Kidney (tissue), 14 donors: ENCODE results near the gene ACRV1. TPM values are rescaled to one million over a fixed set of nuclear protein-coding genes. Genes with fewer than 3 reads are reported as not detected.

Experiments
- DNase-seq, 5 donors: peaks; one replicate each; pipeline ENCODE4 v3.0.0-alpha.2; 2013 to 2020
- FAIRE-seq: peaks from 2 replicates; lab custom pipeline; 2012; peaks lifted over from hg19 to GRCh38; lab: Jason Lieb, UNC
- H3K27ac ChIP-seq, 2 donors: one replicate each; pipeline ENCODE4 v1.7.0; 2013; ENCODE audit warnings: low read depth in 2 of 2, low read length in 2 of 2, inconsistent platforms in 1 of 2
- H3K27me3 ChIP-seq: one replicate; pipeline ENCODE4 v1.7.1; 2013; ENCODE audit warnings: low read length, inconsistent platforms; ENCODE audit not compliant: control insufficient read depth, insufficient read depth
- H3K36me3 ChIP-seq, 3 donors: one replicate each; pipeline versions ENCODE4 v1.7.0 to v1.7.1; 2013; ENCODE audit warnings: low read length in 3 of 3, control low read depth in 1 of 3, inconsistent platforms in 1 of 3; ENCODE audit not compliant: insufficient read depth in 3 of 3, control insufficient read depth in 2 of 3
- H3K4me1 ChIP-seq, 3 donors: one replicate each; pipeline versions ENCODE4 v1.7.0 to v1.7.1; 2013; ENCODE audit warnings: low read length in 3 of 3, inconsistent platforms in 1 of 3, low read depth in 1 of 3; ENCODE audit not compliant: control insufficient read depth in 2 of 3, insufficient read depth in 2 of 3
- H3K4me3 ChIP-seq, 3 donors: one replicate each; pipeline versions ENCODE4 v1.7.0 to v1.8.1; 2013; ENCODE audit warnings: low read length in 3 of 3, control low read depth in 1 of 3, inconsistent platforms in 1 of 3
- H3K9ac ChIP-seq, 3 donors: one replicate each; pipeline versions ENCODE4 v1.7.0 to v1.7.1; 2013; ENCODE audit warnings: low read length in 3 of 3, control low read depth in 1 of 3, inconsistent platforms in 1 of 3
- H3K9me3 ChIP-seq, 3 donors: one replicate each; pipeline versions ENCODE4 v1.7.0 to v1.7.1; 2013; ENCODE audit warnings: low read length in 3 of 3, control low read depth in 1 of 3, inconsistent platforms in 1 of 3; ENCODE audit not compliant: control insufficient read depth in 2 of 3, insufficient read depth in 1 of 3
- intact Hi-C: fragments of 100-400 bp; cut with DNase I; formaldehyde crosslinking; loops from one replicate; pipeline ENCODE4 v1.11.1; 2022
- polyA plus RNA-seq: library from polyadenylated mRNA; stranded (reverse); fragments of 350-450 nt; fragmentation: Illumina TruSeq; extraction: RNeasy Lipid Tissue Mini Kit (QIAGEN cat#74804); gene quantifications from one replicate; pipeline ENCODE4 v1.2.3, GENCODE V29; 2014; ENCODE audit warnings: low read depth, low replicate concordance; ENCODE audit not compliant: insufficient read depth
- total RNA-seq: library from RNA; stranded (reverse); fragmentation: NEBNext Ultra II Directional; extraction: Animal tissue kit (Norgen Biotek cat#: 25700); gene quantifications from one replicate; pipeline ENCODE4 v1.2.1, GENCODE V29; 2021
- TF ChIP-seq, protein P1 (sequence below): IDR thresholded peaks from 3 replicates; pipeline ENCODE4 v1.5.1; 2012; ENCODE audit warnings: mild to moderate bottlenecking, moderate library complexity, borderline replicate concordance; ENCODE audit not compliant: insufficient read depth; ENCODE audit errors: extremely low read depth
- donor health status: control.
- donor health status: control.
- donor health status: control.
- donor health status: control.
- donor health status: control.
- donor health status: DM: yes; HTN: yes; CAD: no.
- donor health status: Normal renal cell carcinoma (clear cell type).

ACRV1 gene
- total and polyA plus RNA-seq, 2 donors from 2014 or later: not detected

DNA sequence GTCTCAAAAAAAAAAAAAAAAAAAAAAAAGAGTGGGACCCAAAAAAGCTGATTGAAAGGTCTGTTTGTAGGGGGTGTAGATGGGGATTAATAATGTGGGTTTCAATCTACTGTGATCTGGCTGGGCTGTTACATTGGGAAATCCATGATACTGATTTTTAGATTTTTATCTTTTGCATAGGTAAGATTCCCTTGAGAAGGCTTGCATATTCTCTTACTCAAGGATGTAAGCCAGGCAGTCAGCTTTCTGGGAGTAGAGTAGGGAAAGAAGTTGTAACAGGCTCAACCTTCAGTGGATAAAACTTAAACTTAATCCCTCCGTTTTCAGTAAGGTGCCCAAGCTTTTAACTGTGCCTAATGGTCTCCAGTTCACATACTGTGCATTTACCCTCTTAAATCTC, 57.6 kb downstream of the ACRV1 start:
- intact Hi-C loops: no loop called here
- DNase-seq (no peak), FAIRE-seq (no peak)
- H3K36me3 ChIP-seq: peaks cover 2 to 24% (median 23%) of the 10 kb centered on the region in 3 donors
- H3K9me3 ChIP-seq: no peaks in the 10 kb centered on the region
- no peak overlapping the region for H3K9ac ChIP-seq
- TF ChIP-seq, protein P1, sequence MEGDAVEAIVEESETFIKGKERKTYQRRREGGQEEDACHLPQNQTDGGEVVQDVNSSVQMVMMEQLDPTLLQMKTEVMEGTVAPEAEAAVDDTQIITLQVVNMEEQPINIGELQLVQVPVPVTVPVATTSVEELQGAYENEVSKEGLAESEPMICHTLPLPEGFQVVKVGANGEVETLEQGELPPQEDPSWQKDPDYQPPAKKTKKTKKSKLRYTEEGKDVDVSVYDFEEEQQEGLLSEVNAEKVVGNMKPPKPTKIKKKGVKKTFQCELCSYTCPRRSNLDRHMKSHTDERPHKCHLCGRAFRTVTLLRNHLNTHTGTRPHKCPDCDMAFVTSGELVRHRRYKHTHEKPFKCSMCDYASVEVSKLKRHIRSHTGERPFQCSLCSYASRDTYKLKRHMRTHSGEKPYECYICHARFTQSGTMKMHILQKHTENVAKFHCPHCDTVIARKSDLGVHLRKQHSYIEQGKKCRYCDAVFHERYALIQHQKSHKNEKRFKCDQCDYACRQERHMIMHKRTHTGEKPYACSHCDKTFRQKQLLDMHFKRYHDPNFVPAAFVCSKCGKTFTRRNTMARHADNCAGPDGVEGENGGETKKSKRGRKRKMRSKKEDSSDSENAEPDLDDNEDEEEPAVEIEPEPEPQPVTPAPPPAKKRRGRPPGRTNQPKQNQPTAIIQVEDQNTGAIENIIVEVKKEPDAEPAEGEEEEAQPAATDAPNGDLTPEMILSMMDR: no peak
- H3K27ac ChIP-seq: no peak overlapping the region
- H3K4me1 ChIP-seq: peaks cover 0 to 4% (median 0%) of the 10 kb centered on the region in 3 donors
- H3K27me3 ChIP-seq: no peaks in the 10 kb centered on the region
- no peak overlapping the region for H3K4me3 ChIP-seq

DNA sequence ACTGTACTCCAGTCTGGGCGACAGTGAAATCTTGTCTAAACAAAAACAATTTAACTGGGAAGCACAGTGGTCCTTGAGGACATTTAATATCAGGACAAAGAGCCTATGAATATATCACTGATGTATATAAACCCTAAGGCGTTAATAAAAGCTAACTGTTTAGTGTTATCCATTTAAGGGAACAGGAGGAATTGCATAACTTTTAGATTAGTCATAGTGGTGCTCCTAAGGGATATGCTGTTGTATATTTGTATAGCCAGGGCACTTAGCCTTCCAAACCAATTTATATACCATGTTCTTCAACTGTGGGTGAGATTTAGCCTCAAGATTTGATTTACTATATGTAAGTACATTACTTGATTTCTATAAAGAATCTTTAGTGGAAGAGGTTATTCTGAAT, 58.7 kb downstream of the ACRV1 start:
- Histone ChIP-seq H3K9me3 (no peaks in the 10 kb centered on the region), H3K36me3 (peaks cover 2 to 34% (median 28%) of the 10 kb centered on the region in 3 donors), H3K4me1 (peaks cover 0 to 4% (median 0%) of the 10 kb centered on the region in 3 donors), H3K9ac (no peak overlapping the region), H3K27me3 (no peaks in the 10 kb centered on the region), H3K27ac (no peak overlapping the region), H3K4me3 (no peak overlapping the region)
- TF ChIP-seq, protein P1: no peak
- intact Hi-C loops: no loop called here
- DNase-seq (no peak), FAIRE-seq (no peak)

Other genes starting within 250 kb of the ACRV1 start
- 12.5 TPM for gene FEZ1, start 184.6 kb downstream of the ACRV1 start, total RNA-seq
- 17.4 TPM for gene FEZ1, start 184.6 kb downstream of the ACRV1 start, polyA plus RNA-seq
- gene EI24, start 111.4 kb downstream of the ACRV1 start, total RNA-seq: 69.1 TPM
- gene EI24, start 111.4 kb downstream of the ACRV1 start, polyA plus RNA-seq: 63.3 TPM
- gene STT3A, start 88.0 kb downstream of the ACRV1 start, total RNA-seq: 125 TPM
- 65.0 TPM for gene STT3A, start 88.0 kb downstream of the ACRV1 start, polyA plus RNA-seq
- gene CHEK1, start 55.7 kb downstream of the ACRV1 start, total RNA-seq: 4.9 TPM
- gene CHEK1, start 55.7 kb downstream of the ACRV1 start, polyA plus RNA-seq: 4.6 TPM
- gene PATE1, start 65.4 kb upstream of the ACRV1 start, total RNA-seq: not detected
- not detected for gene PATE1, start 65.4 kb upstream of the ACRV1 start, polyA plus RNA-seq
- gene PATE2, start 98.0 kb upstream of the ACRV1 start, total RNA-seq: not detected
- not detected for gene PATE2, start 98.0 kb upstream of the ACRV1 start, polyA plus RNA-seq
- gene PATE3, start 107.3 kb upstream of the ACRV1 start, total RNA-seq: not detected
- not detected for gene PATE3, start 107.3 kb upstream of the ACRV1 start, polyA plus RNA-seq
- gene PATE4, start 152.5 kb upstream of the ACRV1 start, total RNA-seq: not detected
- not detected for gene PATE4, start 152.5 kb upstream of the ACRV1 start, polyA plus RNA-seq
- 3.0 TPM for gene HYLS1, start 206.8 kb upstream of the ACRV1 start, total RNA-seq
- 4.9 TPM for gene HYLS1, start 206.8 kb upstream of the ACRV1 start, polyA plus RNA-seq
- 9.4 TPM for gene PUS3, start 222.4 kb upstream of the ACRV1 start, total RNA-seq
- gene PUS3, start 222.4 kb upstream of the ACRV1 start, polyA plus RNA-seq: 9.9 TPM
- gene DDX25, start 223.7 kb upstream of the ACRV1 start, total RNA-seq: 1.1 TPM
- gene DDX25, start 223.7 kb upstream of the ACRV1 start, polyA plus RNA-seq: 3.8 TPM